ENCODE measurements around the gene DNAJB1. TPM values are rescaled to one million over a fixed set of nuclear protein-coding genes. Genes with fewer than 3 reads are reported as not detected.

DNAJB1 gene
- total RNA-seq, 1 donor: 95.2 TPM

DNA sequence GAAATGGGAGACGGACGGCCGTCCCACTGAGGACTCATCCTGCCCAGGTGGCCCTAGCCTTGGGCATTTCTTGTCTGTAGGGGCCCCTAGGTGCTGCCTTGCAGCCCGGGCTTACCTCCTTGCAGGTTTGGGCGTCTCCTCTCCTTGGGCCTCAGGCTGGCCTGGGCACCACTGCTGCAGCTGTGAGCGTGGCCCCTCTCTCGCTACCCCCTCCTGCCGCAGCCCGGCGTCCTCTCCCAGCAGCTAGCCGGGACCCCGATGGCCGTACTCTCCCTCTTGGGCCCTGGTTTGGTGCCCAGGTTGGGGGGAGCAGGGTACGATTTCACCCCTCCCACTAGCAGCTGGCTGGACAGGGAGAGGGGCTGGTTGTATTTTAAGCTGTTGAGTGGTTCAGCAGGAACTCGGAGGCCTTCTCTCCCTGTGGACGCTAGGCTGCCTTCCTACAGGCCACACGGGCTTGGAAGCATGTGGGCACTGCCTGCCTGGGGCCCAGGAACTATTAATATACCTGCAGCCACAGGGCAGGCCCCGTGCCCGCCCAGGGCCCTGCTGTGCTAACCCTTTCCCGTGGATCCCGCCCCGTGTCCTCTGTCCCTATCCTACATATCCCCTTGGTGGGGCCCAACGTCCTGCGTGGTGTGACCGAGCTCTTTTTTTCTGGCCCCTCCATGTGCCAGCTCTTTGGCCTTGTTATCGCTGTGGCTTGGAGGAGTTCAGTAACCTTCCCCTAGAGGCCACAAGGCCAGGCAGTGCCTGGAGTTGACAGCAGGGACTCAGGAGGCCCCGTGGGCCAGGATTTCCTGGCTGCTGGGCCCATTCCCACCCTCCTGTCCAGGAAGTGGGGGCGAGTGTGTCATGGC lies 41.9 kb upstream of the DNAJB1 start:
- TF ChIP-seq, protein P1, sequence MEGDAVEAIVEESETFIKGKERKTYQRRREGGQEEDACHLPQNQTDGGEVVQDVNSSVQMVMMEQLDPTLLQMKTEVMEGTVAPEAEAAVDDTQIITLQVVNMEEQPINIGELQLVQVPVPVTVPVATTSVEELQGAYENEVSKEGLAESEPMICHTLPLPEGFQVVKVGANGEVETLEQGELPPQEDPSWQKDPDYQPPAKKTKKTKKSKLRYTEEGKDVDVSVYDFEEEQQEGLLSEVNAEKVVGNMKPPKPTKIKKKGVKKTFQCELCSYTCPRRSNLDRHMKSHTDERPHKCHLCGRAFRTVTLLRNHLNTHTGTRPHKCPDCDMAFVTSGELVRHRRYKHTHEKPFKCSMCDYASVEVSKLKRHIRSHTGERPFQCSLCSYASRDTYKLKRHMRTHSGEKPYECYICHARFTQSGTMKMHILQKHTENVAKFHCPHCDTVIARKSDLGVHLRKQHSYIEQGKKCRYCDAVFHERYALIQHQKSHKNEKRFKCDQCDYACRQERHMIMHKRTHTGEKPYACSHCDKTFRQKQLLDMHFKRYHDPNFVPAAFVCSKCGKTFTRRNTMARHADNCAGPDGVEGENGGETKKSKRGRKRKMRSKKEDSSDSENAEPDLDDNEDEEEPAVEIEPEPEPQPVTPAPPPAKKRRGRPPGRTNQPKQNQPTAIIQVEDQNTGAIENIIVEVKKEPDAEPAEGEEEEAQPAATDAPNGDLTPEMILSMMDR (IDR thresholded peaks at IDR 0.05; ENCODE audit: insufficient read depth, low read length): no peak
- no peak for DNase-seq (ENCODE audit: low read depth)
- no peak overlapping the region for H3K4me3 ChIP-seq (ENCODE audit: low read depth, low read length)

DNA sequence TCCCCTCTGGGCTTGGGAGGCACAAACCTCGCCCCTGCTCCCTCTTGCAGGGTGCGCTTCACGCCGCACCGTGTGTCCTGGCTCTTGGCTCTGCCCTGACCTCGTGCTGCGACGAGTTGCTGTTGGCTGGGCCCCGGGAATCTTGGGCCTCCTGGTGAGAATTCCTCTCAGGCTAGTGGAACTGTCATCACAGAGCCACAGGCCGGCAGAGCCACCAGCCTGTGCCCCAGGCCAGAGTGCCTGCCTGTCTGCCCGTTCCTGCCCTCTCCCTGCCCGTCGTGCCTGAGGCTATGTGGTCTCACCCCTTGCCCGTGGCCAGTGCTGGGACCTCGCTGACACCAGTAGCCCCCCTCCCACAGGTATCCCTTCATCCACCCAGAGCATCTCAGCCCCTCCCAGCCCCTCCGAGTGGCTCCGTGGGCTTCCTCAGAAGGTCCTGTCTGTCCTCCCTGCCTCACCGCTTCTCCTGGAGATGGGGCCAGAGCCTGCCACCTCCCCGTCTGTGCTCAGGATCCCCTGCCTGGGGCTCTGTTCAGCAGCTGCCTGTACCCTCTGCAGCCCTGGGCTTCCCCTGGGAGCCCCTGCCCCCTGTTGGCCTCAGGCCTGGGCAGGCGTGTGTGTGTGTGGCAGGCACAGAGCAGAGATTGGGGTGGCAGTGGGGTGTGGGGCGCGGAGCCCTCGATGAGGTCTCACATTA lies 40.3 kb upstream of the DNAJB1 start:
- no peak for DNase-seq (ENCODE audit: low read depth)
- TF ChIP-seq, protein P1 (IDR thresholded peaks at IDR 0.05; ENCODE audit: insufficient read depth, low read length): no peak
- no peak overlapping the region for H3K4me3 ChIP-seq (ENCODE audit: low read depth, low read length)

DNA sequence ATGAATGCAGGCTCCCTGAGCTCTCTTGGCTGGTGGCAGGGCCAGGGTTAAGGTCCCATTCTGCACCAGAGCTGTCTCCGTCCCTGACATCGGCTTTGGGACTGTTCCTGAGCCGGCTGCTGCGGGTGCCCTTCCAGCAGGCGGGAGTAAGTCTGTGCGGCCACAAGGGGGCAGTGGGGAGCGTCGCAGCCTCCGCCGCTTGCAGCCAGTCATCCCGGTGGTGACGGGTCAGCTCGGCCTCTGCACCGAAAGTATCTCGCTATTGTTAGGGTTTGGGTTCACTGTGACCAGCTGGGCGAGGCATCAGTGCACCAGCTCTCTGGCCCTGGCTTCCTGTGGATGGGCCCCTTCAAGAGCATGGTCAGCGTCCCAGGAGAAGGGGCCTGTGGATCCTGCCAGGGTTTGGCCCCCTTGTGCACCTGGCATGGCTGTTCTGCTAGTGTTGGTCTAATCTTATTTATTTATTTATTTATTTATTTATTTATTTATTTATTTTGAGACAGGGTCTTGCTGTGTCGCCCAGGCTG lies 38.5 kb upstream of the DNAJB1 start:
- peak overlapping the region; percentile 37 for H3K4me3 ChIP-seq (ENCODE audit: low read depth, low read length)
- TF ChIP-seq, protein P1 (IDR thresholded peaks at IDR 0.05; ENCODE audit: insufficient read depth, low read length): peak; percentile 98
- DNase-seq (ENCODE audit: low read depth): peak; percentile 83

DNA sequence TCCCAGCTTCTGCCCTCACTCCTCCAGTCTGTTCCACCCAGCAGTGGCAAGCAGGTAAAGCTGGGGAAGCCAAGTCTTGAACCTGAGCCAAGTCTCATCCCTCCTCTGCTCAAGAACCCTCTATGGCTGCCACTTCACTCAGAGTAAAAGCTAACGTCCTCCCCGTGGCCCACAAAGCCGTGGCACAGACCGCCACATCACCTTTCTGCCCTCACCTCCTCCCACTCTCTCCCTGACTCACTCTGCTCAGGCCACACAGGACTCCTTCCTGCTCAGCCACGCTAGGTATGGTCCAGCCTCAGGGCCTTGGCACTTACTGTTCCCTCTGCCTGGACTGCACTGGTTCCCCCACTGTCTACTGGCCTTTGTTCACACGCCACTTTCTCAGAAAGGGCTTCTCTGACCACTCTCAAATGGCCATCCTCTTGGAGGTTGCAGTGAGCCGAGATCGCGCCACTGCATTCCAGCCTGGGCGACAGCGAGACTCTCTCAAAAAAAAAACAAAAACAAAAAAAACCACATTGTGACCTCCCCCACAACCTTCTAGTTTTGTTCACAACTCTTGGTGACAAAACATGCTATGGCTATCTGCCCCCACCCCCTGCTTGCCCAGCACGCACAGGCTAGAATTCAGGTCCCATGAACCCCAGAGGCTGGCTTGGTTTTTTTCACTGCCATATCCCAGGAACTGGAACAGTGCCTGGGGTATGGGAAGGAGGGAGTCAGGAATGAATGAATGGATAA lies 37.9 kb upstream of the DNAJB1 start:
- TF ChIP-seq, protein P1 (IDR thresholded peaks at IDR 0.05; ENCODE audit: insufficient read depth, low read length): no peak
- no peak for DNase-seq (ENCODE audit: low read depth)
- H3K4me3 ChIP-seq (ENCODE audit: low read depth, low read length): no peak overlapping the region

DNA sequence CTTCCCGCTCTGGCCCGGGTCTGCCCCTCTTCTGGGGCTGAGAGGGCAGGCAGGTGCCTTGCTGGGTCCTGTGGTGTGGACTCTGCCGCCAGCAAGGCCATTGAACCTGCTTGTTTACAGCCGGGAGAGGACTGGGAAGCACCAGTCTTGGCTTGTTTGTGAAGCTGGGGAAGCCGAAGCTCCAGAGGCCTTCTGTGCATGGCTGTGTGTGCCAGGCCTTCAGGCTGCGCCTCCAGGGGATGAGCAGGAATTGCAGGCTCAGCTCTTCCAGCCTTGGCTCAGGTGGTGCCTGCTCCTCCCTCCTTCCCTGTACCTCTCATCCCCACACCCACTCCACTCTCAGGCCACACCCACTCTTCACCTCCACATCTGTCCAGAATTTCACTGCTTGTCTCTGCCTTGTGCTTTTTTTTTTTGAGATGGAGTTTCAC lies 36.2 kb upstream of the DNAJB1 start:
- H3K4me3 ChIP-seq (ENCODE audit: low read depth, low read length): no peak overlapping the region
- TF ChIP-seq, protein P1 (IDR thresholded peaks at IDR 0.05; ENCODE audit: insufficient read depth, low read length): no peak
- no peak for DNase-seq (ENCODE audit: low read depth)

DNA sequence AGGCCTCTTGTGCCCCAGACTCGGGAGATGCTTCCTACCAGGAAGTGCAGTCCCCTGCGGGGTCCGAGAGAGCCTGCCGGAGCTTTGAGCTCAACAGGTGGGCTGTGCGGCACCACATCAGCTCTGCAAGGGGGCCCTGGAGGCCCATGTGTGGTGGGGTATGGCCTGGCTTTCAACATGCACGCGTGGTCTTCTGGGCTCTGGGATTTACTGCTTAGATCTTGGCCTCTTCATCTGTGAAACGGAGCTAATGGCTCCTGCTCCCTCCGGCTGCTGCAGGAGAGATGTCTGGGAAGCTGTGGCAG lies 35.7 kb upstream of the DNAJB1 start:
- TF ChIP-seq, protein P1 (IDR thresholded peaks at IDR 0.05; ENCODE audit: insufficient read depth, low read length): no peak
- DNase-seq (ENCODE audit: low read depth): no peak
- H3K4me3 ChIP-seq (ENCODE audit: low read depth, low read length): no peak overlapping the region
